Keratinocyte (primary cell): ENCODE results near the gene NTNG1.

ENCODE experiments used
- CTCF ChIP-seq, 3 experiments: IDR thresholded peaks in 1 of 3; conservative IDR thresholded peaks in 1 of 3; optimal IDR thresholded peaks in 1 of 3; 2 replicates in 2 of 3; 3 replicates in 1 of 3; pipeline versions ENCODE3 to v1.5.1; 2011; ENCODE audit warnings: low read length in 3 of 3, mild to moderate bottlenecking in 3 of 3, moderate library complexity in 2 of 3, control low read depth in 1 of 3, inconsistent platforms in 1 of 3; ENCODE audit not compliant: insufficient read depth in 2 of 3; ENCODE audit errors: extremely low read depth in 1 of 3
- EZH2 ChIP-seq: IDR thresholded peaks from one replicate; pipeline ENCODE4 v1.6.1; 2012; ENCODE audit warnings: inconsistent platforms, mild to moderate bottlenecking, low read length, moderate library complexity

GRCh38 chr1:107342316-107342715, 201.5 kb downstream of the NTNG1 start:
- no peak for TF ChIP-seq CTCF (optimal IDR thresholded peaks at IDR 0.05 in 1 of 3, IDR thresholded peaks at IDR 0.05 in 1 of 3, conservative IDR thresholded peaks at IDR 0.05 in 1 of 3; ENCODE audit: extremely low read depth in 1 of 3, insufficient read depth in 2 of 3, low read length in 3 of 3)
- no peak for TF ChIP-seq EZH2
